OCI-LY1 (cell line): ENCODE data around the gene DYNC1I1.

Experiments used
- CTCF ChIP-seq: fragments of 200-600 bp; sonication (generic), shearing (Covaris generic); IDR thresholded peaks from 2 replicates; pipeline ENCODE4 v1.5.1; 2017; ENCODE audit warnings: mild to moderate bottlenecking, antibody characterized with exemption, low read length, moderate library complexity, mixed read lengths
- EZH2 ChIP-seq: fragments of 200-600 bp; sonication (generic), shearing (Covaris generic); IDR thresholded peaks from 2 replicates; pipeline ENCODE4 v1.8.0; 2017; ENCODE audit warnings: borderline replicate concordance, mixed run types, mild to moderate bottlenecking, antibody characterized with exemption, low read length, moderate library complexity, mixed read lengths

- no peak for TF ChIP-seq EZH2
- no peak for TF ChIP-seq CTCF
Observed at GRCh38 chr7:96034940-96035727, 262.8 kb downstream of the DYNC1I1 start.
